Keratinocyte (primary cell): Measurements from ENCODE around the gene ADAM15.

Experiments
- CTCF ChIP-seq, 3 experiments: IDR thresholded peaks in 1 of 3; conservative IDR thresholded peaks in 1 of 3; optimal IDR thresholded peaks in 1 of 3; 2 replicates in 2 of 3; 3 replicates in 1 of 3; pipeline versions ENCODE3 to v1.5.1; 2011; ENCODE audit warnings: low read length in 3 of 3, mild to moderate bottlenecking in 3 of 3, moderate library complexity in 2 of 3, control low read depth in 1 of 3, inconsistent platforms in 1 of 3; ENCODE audit not compliant: insufficient read depth in 2 of 3; ENCODE audit errors: extremely low read depth in 1 of 3
- EZH2 ChIP-seq: IDR thresholded peaks from one replicate; pipeline ENCODE4 v1.6.1; 2012; ENCODE audit warnings: inconsistent platforms, mild to moderate bottlenecking, low read length, moderate library complexity

- TF ChIP-seq CTCF (optimal IDR thresholded peaks at IDR 0.05 in 1 of 3, IDR thresholded peaks at IDR 0.05 in 1 of 3, conservative IDR thresholded peaks at IDR 0.05 in 1 of 3; ENCODE audit: extremely low read depth in 1 of 3, insufficient read depth in 2 of 3, low read length in 3 of 3): no peak
- no peak for TF ChIP-seq EZH2
Observed at GRCh38 chr1:155107309-155108264, 56.5 kb downstream of the ADAM15 start.
